ENCODE measurements around the gene STK40.

DNA sequence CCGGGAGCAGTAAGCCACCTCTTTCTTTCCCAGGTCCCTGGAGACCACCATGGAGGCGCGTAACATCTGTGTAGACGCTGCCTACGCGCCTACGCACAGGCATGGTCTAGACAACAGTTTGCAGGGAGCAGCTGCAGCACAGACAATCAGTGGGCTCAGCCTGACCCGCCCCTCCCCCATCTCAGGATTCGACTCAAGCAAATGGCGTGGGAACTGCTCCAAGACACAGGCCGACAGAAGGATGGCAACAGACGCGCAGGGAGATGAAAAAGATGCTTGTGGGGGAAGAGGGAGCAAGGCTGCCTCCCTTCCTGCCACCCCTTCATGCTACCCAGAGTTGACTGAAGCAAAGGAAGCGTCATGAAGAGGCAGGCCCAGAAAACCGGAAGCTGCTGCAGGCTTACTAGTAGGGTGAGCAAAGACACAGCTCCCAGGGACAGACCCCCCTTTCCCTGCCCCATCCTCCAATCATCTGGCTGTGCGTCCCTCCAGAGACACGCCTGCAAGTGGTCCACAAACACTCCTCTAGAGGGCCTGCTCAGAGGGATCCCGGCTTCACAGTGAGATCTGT lies 19.5 kb downstream of the STK40 start:
- no peak for TF ChIP-seq POLR2AphosphoS5 (IDR thresholded peaks at IDR 0.05; ENCODE audit: low read depth, low read length)
- no peak for TF ChIP-seq TAF1 (IDR thresholded peaks at IDR 0.05; ENCODE audit: low read depth, low read length)

Data from GM12891 (cell line).